LNCaP clone FGC (cell line): Measurements from ENCODE around the gene C5.

Source experiments
- DNase-seq: peaks from one replicate; pipeline ENCODE4 v3.0.0-alpha.2; 2011; ENCODE audit warnings: low read depth
- H3K4me3 ChIP-seq: 2 replicates; pipeline ENCODE4 v1.5.1; 2011; ENCODE audit warnings: mild to moderate bottlenecking, low read depth, low read length, control low read depth
- TF ChIP-seq, protein P1 (sequence below): IDR thresholded peaks from 2 replicates; pipeline ENCODE4 v1.5.1; 2012; ENCODE audit warnings: mild to moderate bottlenecking; ENCODE audit not compliant: control insufficient read depth, insufficient read depth; ENCODE audit errors: extremely low read depth

C5 gene

DNA sequence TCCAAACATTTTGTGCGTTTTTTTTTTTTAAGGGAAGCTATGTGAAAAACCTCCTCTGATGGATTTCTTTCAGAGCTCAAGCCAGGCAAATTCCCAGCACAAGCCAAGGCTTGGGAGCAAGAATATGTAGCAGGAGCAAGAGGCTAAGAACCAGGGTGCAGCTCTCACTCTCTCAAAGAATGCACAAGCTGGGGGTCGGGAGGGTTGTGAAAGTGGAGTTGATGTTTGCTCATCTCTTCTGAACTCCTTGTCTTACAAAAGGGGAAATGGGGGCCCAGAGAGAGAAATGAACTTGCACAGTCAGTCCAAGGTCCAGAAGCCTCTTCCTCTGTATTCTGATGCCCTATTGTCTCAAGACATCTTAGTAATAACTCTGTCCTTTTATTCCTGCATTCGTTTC is 115.8 kb downstream of the C5 start:
- no peak overlapping the region for H3K4me3 ChIP-seq
- no peak for DNase-seq
- TF ChIP-seq, protein P1, sequence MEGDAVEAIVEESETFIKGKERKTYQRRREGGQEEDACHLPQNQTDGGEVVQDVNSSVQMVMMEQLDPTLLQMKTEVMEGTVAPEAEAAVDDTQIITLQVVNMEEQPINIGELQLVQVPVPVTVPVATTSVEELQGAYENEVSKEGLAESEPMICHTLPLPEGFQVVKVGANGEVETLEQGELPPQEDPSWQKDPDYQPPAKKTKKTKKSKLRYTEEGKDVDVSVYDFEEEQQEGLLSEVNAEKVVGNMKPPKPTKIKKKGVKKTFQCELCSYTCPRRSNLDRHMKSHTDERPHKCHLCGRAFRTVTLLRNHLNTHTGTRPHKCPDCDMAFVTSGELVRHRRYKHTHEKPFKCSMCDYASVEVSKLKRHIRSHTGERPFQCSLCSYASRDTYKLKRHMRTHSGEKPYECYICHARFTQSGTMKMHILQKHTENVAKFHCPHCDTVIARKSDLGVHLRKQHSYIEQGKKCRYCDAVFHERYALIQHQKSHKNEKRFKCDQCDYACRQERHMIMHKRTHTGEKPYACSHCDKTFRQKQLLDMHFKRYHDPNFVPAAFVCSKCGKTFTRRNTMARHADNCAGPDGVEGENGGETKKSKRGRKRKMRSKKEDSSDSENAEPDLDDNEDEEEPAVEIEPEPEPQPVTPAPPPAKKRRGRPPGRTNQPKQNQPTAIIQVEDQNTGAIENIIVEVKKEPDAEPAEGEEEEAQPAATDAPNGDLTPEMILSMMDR: no peak

GRCh38 chr9:120933310-120934055 is 116.6 kb downstream of the C5 start:
- H3K4me3 ChIP-seq: no peak overlapping the region
- TF ChIP-seq, protein P1: no peak
- DNase-seq: no peak

DNA sequence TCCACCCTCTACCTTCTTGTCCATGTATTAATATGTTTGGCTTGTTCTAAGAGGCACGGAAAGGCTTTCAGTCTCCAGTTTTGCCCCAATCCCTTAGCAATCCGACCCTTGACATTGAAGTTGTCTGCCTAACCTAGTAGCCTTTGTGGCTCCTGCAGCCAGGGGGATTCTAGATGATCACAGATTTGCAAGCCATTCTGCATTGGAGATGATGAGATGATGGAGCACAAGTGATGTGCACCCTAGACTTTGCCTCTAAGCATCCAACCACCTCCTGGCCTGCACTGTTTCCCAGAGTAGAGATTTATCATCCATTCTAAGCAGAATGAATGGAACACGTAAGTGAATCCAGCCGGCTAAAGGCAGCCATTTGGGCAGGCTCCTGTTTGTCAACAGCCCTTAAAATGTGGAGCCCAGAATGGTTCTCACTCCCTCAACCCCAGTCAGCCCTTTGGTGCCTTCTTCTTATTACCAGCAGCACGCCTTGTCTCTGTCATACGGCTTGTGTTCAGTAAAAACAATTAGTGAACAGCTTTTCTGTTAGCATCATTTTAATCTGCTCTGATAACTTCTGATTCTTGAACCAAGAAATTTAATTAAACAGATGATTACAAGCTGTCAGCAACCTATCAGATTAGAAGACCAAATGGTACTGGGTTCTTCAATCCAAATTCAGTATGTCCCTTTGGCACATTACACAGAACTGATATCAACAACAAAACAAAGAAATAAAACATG is 117.8 kb downstream of the C5 start:
- DNase-seq: no peak
- TF ChIP-seq, protein P1: no peak
- H3K4me3 ChIP-seq: no peak overlapping the region

GRCh38 chr9:120931231-120932085 is 118.6 kb downstream of the C5 start:
- no peak for DNase-seq
- no peak overlapping the region for H3K4me3 ChIP-seq
- TF ChIP-seq, protein P1: no peak

- TF ChIP-seq, protein P1: no peak
Observed at GRCh38 chr9:120929229-120929791, 120.8 kb downstream of the C5 start.

DNA sequence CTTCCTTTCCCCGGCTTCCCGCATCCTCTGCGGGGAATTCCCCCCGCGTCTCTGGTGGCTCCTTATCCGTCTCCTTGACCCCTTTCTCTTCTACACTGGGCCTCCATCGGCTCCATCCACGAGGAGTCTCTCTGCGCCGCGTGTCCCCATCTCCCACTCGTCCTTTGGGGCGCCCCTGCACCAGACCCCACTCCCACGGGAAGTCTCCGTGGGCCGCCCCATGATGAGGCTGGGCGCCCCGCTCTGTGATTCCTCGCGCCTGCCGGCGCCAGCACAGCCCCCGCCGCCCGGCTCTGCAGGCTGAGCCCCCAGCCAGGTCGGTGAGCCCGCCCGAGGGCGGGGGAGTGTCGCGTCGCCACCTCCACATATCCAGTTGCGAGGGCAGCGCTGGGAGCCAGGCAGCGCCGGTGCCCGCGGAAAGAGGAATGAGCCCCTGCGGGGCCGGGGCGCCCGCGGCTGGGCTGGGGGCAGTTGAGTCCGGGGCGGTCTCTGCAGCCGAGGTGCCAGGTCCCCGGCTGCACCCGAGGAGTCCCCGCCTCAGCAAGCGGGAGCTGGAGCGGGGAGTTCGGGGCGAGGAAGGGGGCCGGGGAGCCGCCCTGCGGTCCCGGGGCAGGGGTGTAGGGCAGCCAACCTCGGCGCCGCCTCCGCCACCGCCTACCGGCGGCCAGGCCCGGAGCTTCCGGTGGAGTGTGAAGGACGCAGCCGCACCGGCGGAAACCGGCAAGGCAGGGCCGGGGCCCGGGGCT is 121.4 kb downstream of the C5 start:
- TF ChIP-seq, protein P1: no peak
- H3K4me3 ChIP-seq: no peak overlapping the region
- DNase-seq: no peak

More at GRCh38 chr9:120929229-120929791, 120.8 kb downstream of the C5 start:
- H3K4me3 ChIP-seq: no peak overlapping the region
- DNase-seq: no peak
